Cardiac muscle cell (in vitro differentiated cells and primary cell): ENCODE data around the gene PAFAH2. TPM values are rescaled to one million over a fixed set of nuclear protein-coding genes. Genes with fewer than 3 reads are reported as not detected.

Experiments
- DNase-seq, 2 donors: peaks; one replicate each; pipeline versions ENCODE4 v3.0.0 to v3.0.0-alpha.2; 2010 to 2017; ENCODE audit warnings: low read depth in 1 of 2, low spot score in 1 of 2
- H3K27ac ChIP-seq: fragments of 200-600 bp; sonication (generic); 2 replicates; pipeline ENCODE4 v1.5.1; 2016
- H3K27me3 ChIP-seq: fragments of 200-600 bp; sonication (generic); 2 replicates; pipeline ENCODE4 v1.6.0; 2016; ENCODE audit warnings: control low read depth
- H3K36me3 ChIP-seq: fragments of 200-600 bp; sonication (generic); 2 replicates; pipeline ENCODE4 v1.5.1; 2016; ENCODE audit warnings: control low read depth
- H3K4me1 ChIP-seq: fragments of 200-600 bp; sonication (generic); 2 replicates; pipeline ENCODE4 v1.8.1; 2017; ENCODE audit warnings: low read depth, mild to moderate bottlenecking, mixed run types
- H3K4me3 ChIP-seq: fragments of 200-600 bp; sonication (generic); 2 replicates; pipeline ENCODE4 v1.5.1; 2016; ENCODE audit warnings: mild to moderate bottlenecking
- H3K9me3 ChIP-seq: fragments of 200-600 bp; sonication (generic); 2 replicates; pipeline ENCODE4 v1.5.1; 2017; ENCODE audit warnings: low read depth, mild to moderate bottlenecking, control low read depth
- polyA plus RNA-seq: library from polyadenylated mRNA; unstranded; fragments of >200 nt; fragmentation: Nextera tagmentation; extraction: Ambion mirVana; gene quantifications from 2 replicates; pipeline ENCODE4 v1.2.1, GENCODE V29; 2016
- total RNA-seq: library from RNA; depleted of rRNA; stranded (reverse); fragments of >200 nt; gene quantifications from 2 replicates; pipeline ENCODE4 v1.2.3, GENCODE V29; 2016
- TF ChIP-seq, protein P1 (sequence below): IDR thresholded peaks from 2 replicates; pipeline ENCODE4 v1.5.1; 2012; ENCODE audit warnings: low read depth, mild to moderate bottlenecking, low read length

The PAFAH2 gene
- total RNA-seq = 8.3 and 10.9 TPM in 2 replicates
- polyA plus RNA-seq = 11.1 and 11.2 TPM in 2 replicates

DNA sequence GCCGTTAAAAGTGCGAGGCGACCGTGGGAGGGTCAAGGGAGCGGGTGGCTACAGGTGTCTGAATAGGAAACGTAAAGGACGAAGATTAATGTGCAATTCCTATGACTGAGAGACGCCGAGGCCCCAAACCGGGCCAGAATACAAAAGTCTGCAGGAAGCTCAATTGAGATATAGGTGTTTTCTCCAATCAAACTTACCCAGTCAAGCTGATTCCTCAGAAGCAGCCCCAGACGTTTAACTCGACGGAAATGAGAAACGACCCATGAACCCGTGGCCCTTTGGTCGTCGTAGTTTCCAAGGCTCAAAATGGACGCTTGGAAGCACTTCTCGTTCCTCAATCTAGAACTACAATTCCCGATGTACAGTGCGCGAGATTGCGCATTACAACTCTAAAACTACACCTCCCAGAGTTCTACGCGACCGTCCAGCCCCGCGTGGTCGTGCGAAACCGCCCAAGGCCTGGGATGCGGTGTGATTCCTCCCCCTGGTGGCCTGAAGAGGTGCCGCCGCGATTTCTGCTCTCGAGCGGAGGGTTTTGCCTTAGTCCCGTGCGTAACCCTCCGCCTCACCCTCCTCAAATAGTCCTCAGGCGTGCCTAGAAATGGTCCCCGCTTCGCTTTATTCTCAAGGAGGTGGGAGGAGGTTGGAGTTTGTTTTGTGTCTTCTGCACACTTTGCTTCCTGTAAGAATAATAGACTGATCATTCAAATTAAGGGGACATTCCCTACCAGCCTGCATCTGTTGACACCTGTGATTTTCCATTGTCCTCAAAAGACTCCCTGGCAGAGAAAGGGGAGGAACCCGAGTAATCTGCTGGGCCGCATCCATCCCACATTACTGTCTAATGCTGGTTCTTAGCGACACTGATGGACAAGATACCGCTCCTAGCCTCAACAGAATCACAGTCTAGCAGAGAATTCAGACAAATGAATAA, at the start of gene PAFAH2:
Gene PAFAH2, minus strand, starts transcription at position 236 of the 934 bp plus-strand sequence. CDS start 7,247 bp downstream, outside the sequence.
- H3K27ac ChIP-seq = peak within 1 kb of the TSS; percentile 85
- H3K27me3 ChIP-seq = no peaks in the 10 kb centered on the region
- TF ChIP-seq, protein P1, sequence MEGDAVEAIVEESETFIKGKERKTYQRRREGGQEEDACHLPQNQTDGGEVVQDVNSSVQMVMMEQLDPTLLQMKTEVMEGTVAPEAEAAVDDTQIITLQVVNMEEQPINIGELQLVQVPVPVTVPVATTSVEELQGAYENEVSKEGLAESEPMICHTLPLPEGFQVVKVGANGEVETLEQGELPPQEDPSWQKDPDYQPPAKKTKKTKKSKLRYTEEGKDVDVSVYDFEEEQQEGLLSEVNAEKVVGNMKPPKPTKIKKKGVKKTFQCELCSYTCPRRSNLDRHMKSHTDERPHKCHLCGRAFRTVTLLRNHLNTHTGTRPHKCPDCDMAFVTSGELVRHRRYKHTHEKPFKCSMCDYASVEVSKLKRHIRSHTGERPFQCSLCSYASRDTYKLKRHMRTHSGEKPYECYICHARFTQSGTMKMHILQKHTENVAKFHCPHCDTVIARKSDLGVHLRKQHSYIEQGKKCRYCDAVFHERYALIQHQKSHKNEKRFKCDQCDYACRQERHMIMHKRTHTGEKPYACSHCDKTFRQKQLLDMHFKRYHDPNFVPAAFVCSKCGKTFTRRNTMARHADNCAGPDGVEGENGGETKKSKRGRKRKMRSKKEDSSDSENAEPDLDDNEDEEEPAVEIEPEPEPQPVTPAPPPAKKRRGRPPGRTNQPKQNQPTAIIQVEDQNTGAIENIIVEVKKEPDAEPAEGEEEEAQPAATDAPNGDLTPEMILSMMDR = peak; percentile 97
- DNase-seq = peak; percentile 99 to 100
- no peaks in the 10 kb centered on the region for H3K36me3 ChIP-seq
- H3K9me3 ChIP-seq = no peaks in the 10 kb centered on the region
- H3K4me3 ChIP-seq = peak within 1 kb of the TSS; percentile 50
- peaks cover 21% of the 10 kb centered on the region for H3K4me1 ChIP-seq

DNA sequence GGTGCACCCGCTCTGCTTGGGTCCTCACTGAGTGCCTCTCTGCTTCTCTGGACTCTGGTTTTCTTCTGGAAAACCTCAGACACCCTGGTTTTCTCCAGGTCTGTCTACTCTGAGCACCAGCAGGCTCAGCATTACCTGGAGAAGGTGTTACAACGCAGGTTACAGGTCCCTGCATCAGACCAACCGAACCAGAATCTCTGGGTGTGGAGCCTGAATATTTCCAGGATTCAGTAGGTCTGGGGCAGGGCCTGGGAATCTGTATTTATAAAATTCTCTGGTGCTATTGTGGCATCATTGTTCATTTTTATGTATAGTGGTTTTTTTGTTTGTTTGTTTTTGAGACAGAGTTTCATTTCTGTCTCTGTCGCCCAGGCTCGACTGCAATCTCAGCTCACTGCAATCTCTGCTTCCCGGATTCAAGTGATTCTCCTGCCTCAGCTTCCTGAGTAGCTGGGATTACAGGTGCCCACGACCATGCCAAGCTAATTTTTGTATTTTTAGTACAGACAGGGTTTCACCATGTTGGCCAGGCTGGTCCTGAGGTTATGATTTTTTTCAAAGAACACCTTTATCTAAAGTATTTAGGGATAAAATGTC, 49.5 kb upstream of the PAFAH2 start:
- peaks cover 62% of the 10 kb centered on the region for H3K27me3 ChIP-seq
- no peak overlapping the region for H3K4me3 ChIP-seq
- H3K4me1 ChIP-seq = peaks cover 11% of the 10 kb centered on the region
- DNase-seq = no peak
- H3K9me3 ChIP-seq = no peaks in the 10 kb centered on the region
- TF ChIP-seq, protein P1 = no peak
- no peak overlapping the region for H3K27ac ChIP-seq
- peaks cover 5% of the 10 kb centered on the region for H3K36me3 ChIP-seq

DNA sequence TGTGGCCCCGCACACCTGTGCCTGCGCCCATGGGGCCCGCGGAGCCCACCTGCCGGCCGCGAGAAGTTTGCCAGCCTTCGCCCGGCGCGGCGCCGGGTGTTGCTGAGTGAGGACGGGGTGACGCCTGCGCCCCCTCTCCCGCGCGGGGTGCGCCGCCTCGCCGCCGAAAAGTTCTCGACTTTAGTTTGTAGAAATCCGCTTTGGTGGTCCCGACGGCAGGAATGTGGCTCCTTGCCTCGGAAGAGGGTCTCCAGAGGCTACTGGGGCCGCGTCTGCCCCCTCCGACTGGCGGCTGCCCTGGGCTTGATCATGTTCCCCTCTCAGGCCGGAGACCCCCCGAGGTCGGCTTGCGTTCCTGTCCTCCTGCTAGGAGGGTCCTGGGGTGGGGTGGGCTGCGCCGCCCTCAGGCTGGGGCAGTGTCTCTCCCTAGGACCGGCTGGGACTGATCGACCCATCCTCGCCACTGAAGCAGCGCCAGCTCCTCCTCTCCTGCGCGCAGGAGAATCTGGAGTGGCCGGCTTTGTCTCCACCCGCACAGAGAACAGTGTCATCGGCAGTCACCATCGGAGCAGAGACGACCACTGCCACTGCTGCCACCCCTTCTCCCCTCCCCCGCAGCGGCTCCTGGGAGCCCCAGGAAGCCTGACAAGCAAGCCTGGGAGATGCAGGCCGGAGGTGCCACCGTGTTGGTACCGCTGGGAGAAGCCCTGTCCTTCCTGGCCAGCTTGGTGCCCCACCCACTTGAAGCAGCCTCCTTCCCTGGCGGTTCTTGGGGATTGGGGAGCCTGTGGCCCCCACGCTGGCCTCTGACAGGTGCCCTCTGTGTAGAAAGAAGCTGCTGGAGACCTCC, 48.6 kb upstream of the PAFAH2 start:
- H3K27ac ChIP-seq = no peak overlapping the region
- H3K36me3 ChIP-seq = peaks cover 2% of the 10 kb centered on the region
- H3K9me3 ChIP-seq = no peaks in the 10 kb centered on the region
- H3K27me3 ChIP-seq = peaks cover 66% of the 10 kb centered on the region
- no peak for DNase-seq
- TF ChIP-seq, protein P1 = no peak
- H3K4me1 ChIP-seq = peaks cover 11% of the 10 kb centered on the region
- H3K4me3 ChIP-seq = peak overlapping the region; percentile 15

DNA sequence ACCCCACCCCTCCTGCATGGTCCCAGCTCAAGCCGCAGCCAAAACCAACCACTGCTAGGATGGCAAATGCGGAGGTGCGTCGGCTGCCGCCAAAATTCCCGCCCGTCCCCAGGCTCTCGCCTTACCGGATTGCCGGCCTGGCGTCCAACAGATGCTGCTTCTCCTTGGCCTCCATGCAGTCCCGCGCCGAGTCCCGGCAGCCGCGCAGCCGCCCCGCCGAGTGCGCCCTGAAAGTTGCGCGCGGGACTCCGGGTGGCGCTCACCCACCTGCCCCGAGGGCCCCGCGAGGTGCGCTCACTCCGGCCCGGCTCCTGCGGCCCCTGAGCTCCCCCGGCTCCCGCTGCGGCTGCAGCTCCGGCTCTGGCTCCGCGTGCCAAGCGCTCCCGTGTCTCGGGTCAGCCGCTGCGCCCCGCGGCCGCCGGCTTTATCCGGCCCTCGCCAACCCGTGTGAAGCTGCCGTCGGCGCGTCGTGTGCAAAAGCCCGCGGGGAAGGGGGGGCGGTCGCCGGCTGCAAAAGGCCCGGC, 47.9 kb upstream of the PAFAH2 start, which contains the start of gene SLC30A2:
Gene SLC30A2, minus strand, starts transcription at position 397 of the 524 bp plus-strand sequence. Its CDS starts 222 bp downstream, at position 175.
- H3K27me3 ChIP-seq = peaks cover 66% of the 10 kb centered on the region
- peak in 1 of 2 donors; percentile 57 for DNase-seq
- H3K27ac ChIP-seq = no peak within 1 kb of the TSS
- TF ChIP-seq, protein P1 = no peak
- peaks cover 11% of the 10 kb centered on the region for H3K4me1 ChIP-seq
- no peaks in the 10 kb centered on the region for H3K36me3 ChIP-seq
- no peaks in the 10 kb centered on the region for H3K9me3 ChIP-seq
- peak within 1 kb of the TSS; percentile 15 for H3K4me3 ChIP-seq
